AG09319 (cell line): ENCODE data around the gene EEF1AKMT4.

ENCODE experiments used
- DNase-seq: peaks from one replicate; pipeline ENCODE4 v3.0.0-alpha.2; 2010; ENCODE audit warnings: low read depth; ENCODE audit errors: extremely low read depth
- TF ChIP-seq, protein P1 (sequence below): IDR thresholded peaks from 2 replicates; pipeline ENCODE4 v1.5.1; 2011; ENCODE audit warnings: low read depth, mild to moderate bottlenecking, inconsistent platforms, low read length, moderate library complexity

Gene EEF1AKMT4

GRCh38 chr3:184305577-184305976, 56.1 kb downstream of the EEF1AKMT4 start:
- no peak for DNase-seq
- TF ChIP-seq, protein P1, sequence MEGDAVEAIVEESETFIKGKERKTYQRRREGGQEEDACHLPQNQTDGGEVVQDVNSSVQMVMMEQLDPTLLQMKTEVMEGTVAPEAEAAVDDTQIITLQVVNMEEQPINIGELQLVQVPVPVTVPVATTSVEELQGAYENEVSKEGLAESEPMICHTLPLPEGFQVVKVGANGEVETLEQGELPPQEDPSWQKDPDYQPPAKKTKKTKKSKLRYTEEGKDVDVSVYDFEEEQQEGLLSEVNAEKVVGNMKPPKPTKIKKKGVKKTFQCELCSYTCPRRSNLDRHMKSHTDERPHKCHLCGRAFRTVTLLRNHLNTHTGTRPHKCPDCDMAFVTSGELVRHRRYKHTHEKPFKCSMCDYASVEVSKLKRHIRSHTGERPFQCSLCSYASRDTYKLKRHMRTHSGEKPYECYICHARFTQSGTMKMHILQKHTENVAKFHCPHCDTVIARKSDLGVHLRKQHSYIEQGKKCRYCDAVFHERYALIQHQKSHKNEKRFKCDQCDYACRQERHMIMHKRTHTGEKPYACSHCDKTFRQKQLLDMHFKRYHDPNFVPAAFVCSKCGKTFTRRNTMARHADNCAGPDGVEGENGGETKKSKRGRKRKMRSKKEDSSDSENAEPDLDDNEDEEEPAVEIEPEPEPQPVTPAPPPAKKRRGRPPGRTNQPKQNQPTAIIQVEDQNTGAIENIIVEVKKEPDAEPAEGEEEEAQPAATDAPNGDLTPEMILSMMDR = peak; percentile 11

DNA sequence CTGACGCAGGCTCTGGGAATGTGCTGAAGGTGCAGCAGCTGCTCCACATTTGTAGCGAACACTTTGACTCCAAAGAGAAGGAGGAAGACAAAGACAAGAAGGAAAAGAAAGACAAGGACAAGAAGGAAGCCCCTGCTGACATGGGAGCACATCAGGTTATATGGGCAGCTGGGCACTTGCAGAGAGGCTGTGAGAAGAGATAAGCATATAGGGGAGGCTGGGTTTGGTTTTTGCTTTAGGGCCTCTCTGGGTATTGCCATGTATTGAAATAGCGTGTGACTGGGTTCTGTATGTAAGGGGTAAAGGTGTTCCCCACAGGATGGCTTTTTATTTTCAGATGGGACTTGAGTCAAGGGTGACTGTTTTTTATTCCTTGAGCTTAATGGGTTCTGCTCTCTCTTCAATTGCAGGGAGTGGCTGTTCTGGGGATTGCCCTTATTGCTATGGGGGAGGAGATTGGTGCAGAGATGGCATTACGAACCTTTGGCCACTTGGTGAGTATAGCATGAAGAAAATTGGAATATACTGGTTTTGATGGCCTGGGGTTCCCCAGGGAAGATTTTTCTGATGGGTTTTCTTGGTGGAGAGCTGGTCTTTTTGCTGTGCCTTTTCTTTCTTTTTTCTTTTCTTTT, 57.0 kb downstream of the EEF1AKMT4 start:
- TF ChIP-seq, protein P1 = no peak
- DNase-seq = no peak

DNA sequence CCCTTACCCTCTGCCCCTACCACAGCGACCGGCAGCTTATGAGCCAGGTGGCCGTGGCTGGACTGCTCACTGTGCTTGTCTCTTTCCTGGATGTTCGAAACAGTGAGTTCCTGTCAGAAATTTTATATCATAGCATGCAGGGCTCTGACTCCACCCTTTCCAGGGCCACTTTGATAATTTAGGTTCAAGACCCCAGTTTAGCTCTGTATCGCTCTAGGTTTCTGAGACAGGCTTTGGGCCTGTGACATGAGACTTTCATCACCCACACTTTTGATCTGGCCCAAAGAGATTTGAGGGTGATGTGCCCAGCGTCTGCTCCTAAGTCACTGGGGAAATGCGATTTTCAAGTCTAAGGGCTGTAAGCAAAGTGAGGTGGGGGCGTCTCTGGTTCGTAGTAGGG, 58.4 kb downstream of the EEF1AKMT4 start:
- DNase-seq = no peak
- TF ChIP-seq, protein P1 = no peak
